Measurements from ENCODE around the gene FBXO11. TPM values are rescaled to one million over a fixed set of nuclear protein-coding genes. Genes with fewer than 3 reads are reported as not detected.
A peak's percentile ranks its signal among the peaks of the same experiment; 100 is the strongest.
"Not testable (repeated sequence)": the region's sequence is repeated elsewhere in the genome, so short reads cannot be mapped to it uniquely, and the experiment has no call there.

FBXO11 gene
- total RNA-seq, 2 donors from 2014 or later = 71.9 to 84.5 TPM

DNA sequence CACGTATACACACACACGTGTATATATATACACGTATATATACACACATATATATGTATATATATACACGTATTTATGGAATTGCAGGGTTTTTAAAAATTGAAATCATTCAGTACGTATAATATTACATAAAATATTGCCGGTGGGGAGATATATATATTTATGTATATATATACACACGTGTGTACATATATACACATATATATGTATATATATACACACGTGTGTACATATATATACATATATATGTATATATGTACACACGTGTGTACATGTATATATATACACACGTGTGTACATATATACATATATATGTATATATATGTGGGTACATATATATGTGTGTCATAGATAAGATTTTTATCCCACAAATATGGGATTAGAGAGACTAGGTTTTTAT, 5.4 kb downstream of the FBXO11 start:
- Histone ChIP-seq H3K9me3 (ENCODE audit: control insufficient read depth, low read length) (no peaks in the 10 kb centered on the region), H3K36me3 (ENCODE audit: control insufficient read depth, insufficient read depth, low read length) (peaks cover 5% of the 10 kb centered on the region), H3K27me3 (ENCODE audit: control insufficient read depth, insufficient read depth, low read length, poor library complexity, severe bottlenecking) (no peaks in the 10 kb centered on the region), H3K4me3 (ENCODE audit: low read length) (no peak overlapping the region), H3K4me1 (ENCODE audit: control insufficient read depth, insufficient read depth, low read length) (no peaks in the 10 kb centered on the region), H3K9ac (ENCODE audit: extremely low read depth, low read length, poor library complexity, severe bottlenecking) (no peak overlapping the region), H3K27ac (ENCODE audit: low read depth, low read length) (no peak overlapping the region)
- DNase-seq = no peak
- no peak overlapping the region for H3K27ac Mint-ChIP-seq
- H3K27me3 Mint-ChIP-seq (ENCODE audit: insufficient read depth) = no peaks in the 10 kb centered on the region
- no peaks in the 10 kb centered on the region for H3K9me3 Mint-ChIP-seq
- peaks cover 8% of the 10 kb centered on the region for H3K36me3 Mint-ChIP-seq (ENCODE audit: low read depth)
- H3K4me3 Mint-ChIP-seq = no peak overlapping the region
- WGBS, 2 experiments (ENCODE audit: insufficient coverage in 1 of 2, insufficient read length in 1 of 2) = 80% methylated on average over 2 of the region's 10 CpGs; no CpG with 5 or more reads in 1 of the 2 experiments
- peaks cover 34% of the 10 kb centered on the region for H3K4me1 Mint-ChIP-seq
- TF ChIP-seq, protein P1, sequence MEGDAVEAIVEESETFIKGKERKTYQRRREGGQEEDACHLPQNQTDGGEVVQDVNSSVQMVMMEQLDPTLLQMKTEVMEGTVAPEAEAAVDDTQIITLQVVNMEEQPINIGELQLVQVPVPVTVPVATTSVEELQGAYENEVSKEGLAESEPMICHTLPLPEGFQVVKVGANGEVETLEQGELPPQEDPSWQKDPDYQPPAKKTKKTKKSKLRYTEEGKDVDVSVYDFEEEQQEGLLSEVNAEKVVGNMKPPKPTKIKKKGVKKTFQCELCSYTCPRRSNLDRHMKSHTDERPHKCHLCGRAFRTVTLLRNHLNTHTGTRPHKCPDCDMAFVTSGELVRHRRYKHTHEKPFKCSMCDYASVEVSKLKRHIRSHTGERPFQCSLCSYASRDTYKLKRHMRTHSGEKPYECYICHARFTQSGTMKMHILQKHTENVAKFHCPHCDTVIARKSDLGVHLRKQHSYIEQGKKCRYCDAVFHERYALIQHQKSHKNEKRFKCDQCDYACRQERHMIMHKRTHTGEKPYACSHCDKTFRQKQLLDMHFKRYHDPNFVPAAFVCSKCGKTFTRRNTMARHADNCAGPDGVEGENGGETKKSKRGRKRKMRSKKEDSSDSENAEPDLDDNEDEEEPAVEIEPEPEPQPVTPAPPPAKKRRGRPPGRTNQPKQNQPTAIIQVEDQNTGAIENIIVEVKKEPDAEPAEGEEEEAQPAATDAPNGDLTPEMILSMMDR (conservative IDR thresholded peaks at IDR 0.05) = no peak

DNA sequence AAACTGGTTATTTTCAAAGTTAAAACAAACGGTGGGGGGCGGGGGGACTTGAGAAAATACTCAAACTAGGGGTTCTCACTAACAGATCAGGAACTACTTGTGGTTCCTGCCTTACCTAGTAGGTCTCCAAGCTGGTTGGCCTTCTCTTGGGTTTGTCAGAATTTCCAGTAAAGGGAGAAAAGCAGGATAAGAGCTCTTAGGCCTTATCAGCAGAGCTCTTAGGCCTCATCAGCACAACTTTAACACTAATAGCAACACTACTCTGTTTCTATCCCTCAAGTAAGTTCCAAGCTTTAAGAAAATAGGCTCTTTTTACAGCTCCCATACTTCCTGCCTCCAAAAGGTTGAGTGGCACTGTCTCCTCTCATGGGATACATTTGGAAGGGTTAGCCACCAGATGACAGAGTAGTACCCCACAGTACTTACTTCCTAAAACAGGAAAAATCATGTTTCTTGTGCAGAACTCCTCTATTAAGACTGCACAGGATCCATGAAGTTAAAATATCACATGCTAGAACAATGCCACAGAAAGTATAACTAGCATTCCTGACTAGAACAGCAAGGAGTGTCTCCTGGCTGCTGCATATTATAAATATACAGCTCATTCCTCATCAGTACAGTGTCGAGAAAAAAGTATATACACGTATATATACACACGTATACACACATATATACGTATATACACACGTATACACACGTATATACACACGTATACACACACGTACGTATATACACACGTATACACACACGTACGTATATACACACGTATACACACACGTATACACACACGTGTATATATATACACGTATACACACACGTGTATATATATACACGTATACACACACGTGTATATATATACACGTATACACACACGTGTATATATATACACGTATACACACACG, 6.1 kb downstream of the FBXO11 start:
- no peak overlapping the region for H3K9ac ChIP-seq (ENCODE audit: extremely low read depth, low read length, poor library complexity, severe bottlenecking)
- Mint-ChIP-seq H3K27ac (peak overlapping the region; percentile 52), H3K4me3 (no peak overlapping the region), H3K9me3 (no peaks in the 10 kb centered on the region), H3K4me1 (peaks cover 35% of the 10 kb centered on the region), H3K36me3 (ENCODE audit: low read depth) (peaks cover 8% of the 10 kb centered on the region), H3K27me3 (ENCODE audit: insufficient read depth) (no peaks in the 10 kb centered on the region)
- no peak for DNase-seq
- WGBS, 2 experiments (ENCODE audit: insufficient coverage in 1 of 2, insufficient read length in 1 of 2) = 96% methylated on average over 13 to 19 of the region's 25 CpGs
- peaks cover 5% of the 10 kb centered on the region for H3K36me3 ChIP-seq (ENCODE audit: control insufficient read depth, insufficient read depth, low read length)
- H3K4me1 ChIP-seq (ENCODE audit: control insufficient read depth, insufficient read depth, low read length) = no peaks in the 10 kb centered on the region
- peak overlapping the region; percentile 16 for H3K4me3 ChIP-seq (ENCODE audit: low read length)
- H3K9me3 ChIP-seq (ENCODE audit: control insufficient read depth, low read length) = no peaks in the 10 kb centered on the region
- no peak overlapping the region for H3K27ac ChIP-seq (ENCODE audit: low read depth, low read length)
- TF ChIP-seq, protein P1 (conservative IDR thresholded peaks at IDR 0.05) = no peak
- H3K27me3 ChIP-seq (ENCODE audit: control insufficient read depth, insufficient read depth, low read length, poor library complexity, severe bottlenecking) = no peaks in the 10 kb centered on the region

DNA sequence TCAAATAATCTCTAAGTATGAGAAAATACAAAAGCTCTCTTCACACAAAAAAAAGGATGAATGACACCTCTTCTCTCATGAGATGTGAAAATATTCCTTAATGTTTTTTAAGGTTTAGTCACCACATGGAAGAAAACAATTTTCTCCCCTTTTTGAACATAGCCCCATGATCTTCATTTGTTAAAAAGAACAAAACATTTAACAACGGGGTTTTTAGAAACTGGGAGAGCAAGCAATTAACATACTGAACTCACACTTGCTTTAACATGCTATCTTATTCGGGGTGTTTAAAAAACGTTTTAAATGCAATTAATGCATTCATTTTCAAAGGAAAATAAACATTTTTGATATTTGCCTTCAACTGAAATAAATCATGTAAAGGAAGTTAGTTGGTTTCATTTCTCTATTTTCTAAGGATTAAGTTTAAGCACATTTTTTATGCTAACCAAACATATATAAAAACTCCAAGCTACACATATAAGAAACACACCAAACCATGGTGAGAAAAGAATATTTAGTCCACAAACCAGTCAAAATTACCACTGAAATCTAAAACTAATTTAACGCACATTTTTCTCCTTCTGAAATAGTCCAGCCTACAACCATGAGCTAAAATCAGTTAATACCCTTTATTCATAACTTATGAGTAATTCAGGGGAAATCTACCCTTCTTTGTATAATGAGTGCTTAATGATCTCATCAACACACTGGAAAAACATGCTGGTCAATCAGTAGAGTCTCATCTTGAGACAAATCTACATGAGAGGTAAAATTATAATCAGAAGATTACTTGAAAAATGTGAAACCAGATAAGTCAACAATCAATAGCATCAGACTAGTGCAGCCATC, 8.2 kb downstream of the FBXO11 start:
- Mint-ChIP-seq H3K27me3 (ENCODE audit: insufficient read depth) (no peaks in the 10 kb centered on the region), H3K4me1 (peaks cover 26% of the 10 kb centered on the region), H3K4me3 (no peak overlapping the region), H3K36me3 (ENCODE audit: low read depth) (peaks cover 8% of the 10 kb centered on the region), H3K9me3 (no peaks in the 10 kb centered on the region), H3K27ac (peak overlapping the region; percentile 19)
- TF ChIP-seq, protein P1 (conservative IDR thresholded peaks at IDR 0.05) = no peak
- Histone ChIP-seq H3K4me1 (ENCODE audit: control insufficient read depth, insufficient read depth, low read length) (no peaks in the 10 kb centered on the region), H3K9ac (ENCODE audit: extremely low read depth, low read length, poor library complexity, severe bottlenecking) (no peak overlapping the region), H3K9me3 (ENCODE audit: control insufficient read depth, low read length) (no peaks in the 10 kb centered on the region), H3K27ac (ENCODE audit: low read depth, low read length) (no peak overlapping the region), H3K36me3 (ENCODE audit: control insufficient read depth, insufficient read depth, low read length) (peaks cover 5% of the 10 kb centered on the region), H3K4me3 (ENCODE audit: low read length) (no peak overlapping the region), H3K27me3 (ENCODE audit: control insufficient read depth, insufficient read depth, low read length, poor library complexity, severe bottlenecking) (no peaks in the 10 kb centered on the region)
- 69 to 70% methylated on average over 2 to 3 of the region's 4 CpGs for WGBS, 2 experiments (ENCODE audit: insufficient coverage in 1 of 2, insufficient read length in 1 of 2)
- no peak for DNase-seq

DNA sequence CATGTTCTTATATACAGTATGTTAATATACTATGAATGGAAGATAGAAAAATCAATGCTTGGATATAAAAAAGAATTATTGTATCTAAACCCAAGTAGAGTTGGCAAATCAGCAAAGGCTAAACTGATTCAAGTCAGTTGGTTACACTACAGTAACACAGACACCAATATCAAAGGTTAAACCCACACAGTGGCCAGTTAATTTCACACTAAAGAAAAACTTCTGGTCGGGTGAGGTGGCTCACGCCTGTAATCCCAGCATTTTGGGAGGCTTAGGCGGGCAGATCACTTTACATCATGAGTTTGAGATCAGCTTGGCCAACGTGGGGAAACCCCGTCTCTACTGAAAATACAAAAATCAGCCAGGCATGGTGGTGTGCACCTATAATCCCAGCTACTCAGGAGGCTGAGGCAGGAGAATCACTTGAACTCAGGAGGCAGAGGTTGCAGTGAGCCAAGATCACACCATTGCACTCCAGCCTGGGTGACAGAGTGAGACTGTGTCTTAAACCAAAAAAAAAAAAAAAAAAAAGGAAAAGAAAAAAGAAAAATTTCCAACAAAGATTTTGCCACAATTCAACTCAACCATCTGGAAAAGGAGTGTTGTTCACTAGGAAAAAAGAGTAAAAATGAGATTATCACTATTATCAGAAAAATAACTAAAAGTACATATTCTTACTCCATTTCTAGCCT, 9.0 kb downstream of the FBXO11 start:
- H3K27ac Mint-ChIP-seq; H3K27me3 ChIP-seq (ENCODE audit: control insufficient read depth, insufficient read depth, low read length, poor library complexity, severe bottlenecking); DNase-seq; H3K9ac ChIP-seq (ENCODE audit: extremely low read depth, low read length, poor library complexity, severe bottlenecking); H3K4me3 Mint-ChIP-seq; H3K27me3 Mint-ChIP-seq (ENCODE audit: insufficient read depth); H3K9me3 Mint-ChIP-seq; H3K27ac ChIP-seq (ENCODE audit: low read depth, low read length); H3K4me3 ChIP-seq (ENCODE audit: low read length); H3K4me1 ChIP-seq (ENCODE audit: control insufficient read depth, insufficient read depth, low read length); H3K36me3 Mint-ChIP-seq (ENCODE audit: low read depth); H3K9me3 ChIP-seq (ENCODE audit: control insufficient read depth, low read length): not testable (repeated sequence)
- H3K36me3 ChIP-seq (ENCODE audit: control insufficient read depth, insufficient read depth, low read length) = peaks cover 10% of the 10 kb centered on the region
- 83 to 93% methylated on average over 5 of the region's 5 CpGs for WGBS, 2 experiments (ENCODE audit: insufficient coverage in 1 of 2, insufficient read length in 1 of 2)
- peaks cover 25% of the 10 kb centered on the region for H3K4me1 Mint-ChIP-seq

Data from endodermal cell (in vitro differentiated cells).